Measurements from ENCODE around the gene GPR161. TPM values are rescaled to one million over a fixed set of nuclear protein-coding genes. Genes with fewer than 3 reads are reported as not detected.

The GPR161 gene
- total and polyA plus RNA-seq, 2 donors (not counting 1 experiment from before 2014, with no cell fraction given) = 0.07 to 0.22 TPM

- no peaks in the 10 kb centered on the region for H3K9me3 ChIP-seq (ENCODE audit: control extremely low read depth in 1 of 3, control insufficient read depth in 2 of 3, insufficient read depth in 1 of 3, low read length in 2 of 3)
- H3K9ac ChIP-seq (ENCODE audit: low read length) = peak overlapping the region; percentile 95
- H2AFZ ChIP-seq (ENCODE audit: insufficient read depth, low read depth, low read length, poor library complexity, severe bottlenecking) = peak overlapping the region; percentile 92
- H3K4me3 ChIP-seq (ENCODE audit: control extremely low read depth in 1 of 5, extremely low read depth in 1 of 5, insufficient read depth in 1 of 5, low read depth in 2 of 5, low read length in 4 of 5) = peak overlapping the region in 3 of 5 experiments; percentile 91 to 97 (median 92)
- peaks cover 17 to 18% of the 10 kb centered on the region in 2 donors for H3K4me1 ChIP-seq (ENCODE audit: control insufficient read depth in 2 of 2, insufficient read depth in 2 of 2, low read length in 2 of 2)
- H3K27ac Mint-ChIP-seq = no peak overlapping the region
- no peaks in the 10 kb centered on the region for H3K9me3 Mint-ChIP-seq (ENCODE audit: insufficient read depth)
- H4K20me1 ChIP-seq (ENCODE audit: control insufficient read depth, insufficient read depth, low read length, poor library complexity, severe bottlenecking) = no peaks in the 10 kb centered on the region
- peaks cover 45% of the 10 kb centered on the region for H3K79me2 ChIP-seq (ENCODE audit: control insufficient read depth, insufficient read depth, low read length)
- H3K27me3 ChIP-seq (replicated peaks in 1 of 4; ENCODE audit: control extremely low read depth in 1 of 4, control insufficient read depth in 3 of 4, insufficient read depth in 4 of 4, low read length in 3 of 4) = no peaks in the 10 kb centered on the region
- intact Hi-C loops (cut with micrococcal nuclease) = no loop called here
- peak overlapping the region in 1 of 2 donors; percentile 98 for H3K27ac ChIP-seq (ENCODE audit: low read length in 2 of 2)
- H3K36me3 ChIP-seq (replicated peaks in 1 of 2; ENCODE audit: control extremely low read depth in 1 of 2, control insufficient read depth in 1 of 2, extremely low read depth in 1 of 2, insufficient read depth in 2 of 2, low read length in 1 of 2) = peaks cover 4 to 8% of the 10 kb centered on the region in 2 experiments
- no peak overlapping the region for H3K4me3 Mint-ChIP-seq
- CTCF ChIA-PET = no interaction called here
- peaks cover 2% of the 10 kb centered on the region for H3K4me1 Mint-ChIP-seq
- H3K27me3 Mint-ChIP-seq = peaks cover under 1% of the 10 kb centered on the region
- 69% methylated on average over 2 of the region's 2 CpGs for WGBS (ENCODE audit: insufficient coverage)
- no peak for TF ChIP-seq EZH2 (IDR thresholded peaks at IDR 0.05; ENCODE audit: borderline replicate concordance, insufficient read depth, low read depth, low read length, poor library complexity, severe bottlenecking)
- TF ChIP-seq, protein P1, sequence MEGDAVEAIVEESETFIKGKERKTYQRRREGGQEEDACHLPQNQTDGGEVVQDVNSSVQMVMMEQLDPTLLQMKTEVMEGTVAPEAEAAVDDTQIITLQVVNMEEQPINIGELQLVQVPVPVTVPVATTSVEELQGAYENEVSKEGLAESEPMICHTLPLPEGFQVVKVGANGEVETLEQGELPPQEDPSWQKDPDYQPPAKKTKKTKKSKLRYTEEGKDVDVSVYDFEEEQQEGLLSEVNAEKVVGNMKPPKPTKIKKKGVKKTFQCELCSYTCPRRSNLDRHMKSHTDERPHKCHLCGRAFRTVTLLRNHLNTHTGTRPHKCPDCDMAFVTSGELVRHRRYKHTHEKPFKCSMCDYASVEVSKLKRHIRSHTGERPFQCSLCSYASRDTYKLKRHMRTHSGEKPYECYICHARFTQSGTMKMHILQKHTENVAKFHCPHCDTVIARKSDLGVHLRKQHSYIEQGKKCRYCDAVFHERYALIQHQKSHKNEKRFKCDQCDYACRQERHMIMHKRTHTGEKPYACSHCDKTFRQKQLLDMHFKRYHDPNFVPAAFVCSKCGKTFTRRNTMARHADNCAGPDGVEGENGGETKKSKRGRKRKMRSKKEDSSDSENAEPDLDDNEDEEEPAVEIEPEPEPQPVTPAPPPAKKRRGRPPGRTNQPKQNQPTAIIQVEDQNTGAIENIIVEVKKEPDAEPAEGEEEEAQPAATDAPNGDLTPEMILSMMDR (IDR thresholded peaks at IDR 0.05) = no peak
- H3K4me2 ChIP-seq (replicated peaks; ENCODE audit: low read depth, low read length, poor library complexity, severe bottlenecking) = peak overlapping the region; percentile 81
- POLR2A ChIA-PET = interaction anchor here (0.5 kb wide), 1 partner anchor 49 kb away, joined by 9 read pairs; no protein-coding TSS in a partner anchor
- no peak for ATAC-seq (ENCODE audit: low read depth)
- DNase-seq = peak; percentile 13
Observed at GRCh38 chr1:168180148-168180524, 43.4 kb upstream of the GPR161 start.

- intact Hi-C loops (cut with micrococcal nuclease) = loop anchor here (1.0 to 5.0 kb wide), 6 partner anchors 43 to 1615 kb away; partner anchors contain the start of genes ATP1B1, GPR161, METTL18 and NME7
- Mint-ChIP-seq H3K4me3 (no peak overlapping the region), H3K27me3 (peaks cover 4% of the 10 kb centered on the region), H3K4me1 (peaks cover 2% of the 10 kb centered on the region), H3K27ac (no peak overlapping the region), H3K9me3 (ENCODE audit: insufficient read depth) (no peaks in the 10 kb centered on the region)
- Histone ChIP-seq H3K4me2 (replicated peaks; ENCODE audit: low read depth, low read length, poor library complexity, severe bottlenecking) (peak overlapping the region; percentile 81), H3K27ac (ENCODE audit: low read length in 2 of 2) (peak overlapping the region; percentile 83 to 98), H3K4me3 (ENCODE audit: control extremely low read depth in 1 of 5, extremely low read depth in 1 of 5, insufficient read depth in 1 of 5, low read depth in 2 of 5, low read length in 4 of 5) (peak overlapping the region; percentile 87 to 97 (median 91)), H3K4me1 (ENCODE audit: control insufficient read depth in 2 of 2, insufficient read depth in 2 of 2, low read length in 2 of 2) (peaks cover 17 to 18% of the 10 kb centered on the region in 2 donors), H3K36me3 (replicated peaks in 1 of 2; ENCODE audit: control extremely low read depth in 1 of 2, control insufficient read depth in 1 of 2, extremely low read depth in 1 of 2, insufficient read depth in 2 of 2, low read length in 1 of 2) (peaks cover 2 to 5% of the 10 kb centered on the region in 2 experiments), H3K9me3 (ENCODE audit: control extremely low read depth in 1 of 3, control insufficient read depth in 2 of 3, insufficient read depth in 1 of 3, low read length in 2 of 3) (no peaks in the 10 kb centered on the region), H2AFZ (ENCODE audit: insufficient read depth, low read depth, low read length, poor library complexity, severe bottlenecking) (peak overlapping the region; percentile 92), H3K79me2 (ENCODE audit: control insufficient read depth, insufficient read depth, low read length) (peaks cover 45% of the 10 kb centered on the region), H4K20me1 (ENCODE audit: control insufficient read depth, insufficient read depth, low read length, poor library complexity, severe bottlenecking) (no peaks in the 10 kb centered on the region), H3K9ac (ENCODE audit: low read length) (peak overlapping the region; percentile 95), H3K27me3 (replicated peaks in 1 of 4; ENCODE audit: control extremely low read depth in 1 of 4, control insufficient read depth in 3 of 4, insufficient read depth in 4 of 4, low read length in 3 of 4) (peaks cover 0 to 4% (median 0%) of the 10 kb centered on the region in 4 experiments)
- ChIA-PET POLR2A (interaction anchor here (0.5 to 1.0 kb wide), 2 partner anchors 47 to 50 kb away, joined by 3 to 9 read pairs; no protein-coding TSS in a partner anchor), CTCF (no interaction called here)
- WGBS (ENCODE audit: insufficient coverage) = 11% methylated on average over 18 of the region's 20 CpGs
- TF ChIP-seq, protein P1 (IDR thresholded peaks at IDR 0.05) = no peak
- TF ChIP-seq EZH2 (IDR thresholded peaks at IDR 0.05; ENCODE audit: borderline replicate concordance, insufficient read depth, low read depth, low read length, poor library complexity, severe bottlenecking) = no peak
- no peak for ATAC-seq (ENCODE audit: low read depth)
- DNase-seq = peak; percentile 49
Observed at GRCh38 chr1:168179438-168180147, 42.9 kb upstream of the GPR161 start.
